ENCODE measurements around the gene CAMK1D. TPM values are rescaled to one million over a fixed set of nuclear protein-coding genes. Genes with fewer than 3 reads are reported as not detected.

The CAMK1D gene
- total RNA-seq, 3 donors from 2014 or later = 4.4 to 17.3 (median 5.2) TPM

DNA sequence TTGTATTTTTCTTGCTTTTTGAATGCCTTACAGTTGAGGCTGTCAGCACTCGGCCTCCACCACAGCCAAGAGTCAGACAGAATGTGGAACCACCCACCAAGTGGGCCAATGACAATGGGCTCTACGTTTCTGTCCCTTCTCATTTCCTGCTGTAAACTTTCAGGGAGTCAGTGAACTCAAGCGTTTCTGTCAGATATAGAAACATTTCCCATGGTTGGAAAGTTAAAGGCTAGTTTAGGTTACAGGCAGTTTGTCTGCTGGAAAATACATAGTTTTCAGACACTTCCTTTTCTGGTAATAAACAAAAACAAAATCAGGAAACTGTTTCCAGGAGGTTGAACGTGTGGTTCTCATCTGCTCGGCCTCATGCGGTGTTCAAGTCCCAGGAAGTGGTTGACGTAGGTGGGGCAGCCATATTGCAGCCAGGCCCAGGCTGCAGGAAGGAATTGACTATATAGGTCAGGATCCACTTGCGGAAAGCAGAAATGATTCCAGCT, 245.1 kb downstream of the CAMK1D start:
- Histone ChIP-seq H3K27me3 (no peaks in the 10 kb centered on the region), H3K4me1 (no peaks in the 10 kb centered on the region), H3K36me3 (no peaks in the 10 kb centered on the region), H3K27ac (no peak overlapping the region), H3K4me3 (no peak overlapping the region), H3K9me3 (no peaks in the 10 kb centered on the region)
- intact Hi-C loops (cut with DNase I; ENCODE audit: low total_unique reads) = no loop called here
- no peak for TF ChIP-seq POLR2A (IDR thresholded peaks at IDR 0.05)
- TF ChIP-seq CTCF (IDR thresholded peaks at IDR 0.05) = no peak
- TF ChIP-seq POLR2AphosphoS5 (IDR thresholded peaks at IDR 0.05) = no peak
- no peak for DNase-seq (ENCODE audit: low spot score in 2 of 2)

- Histone ChIP-seq H3K36me3 (no peaks in the 10 kb centered on the region), H3K4me1 (no peaks in the 10 kb centered on the region), H3K27me3 (no peaks in the 10 kb centered on the region), H3K27ac (no peak overlapping the region), H3K9me3 (no peaks in the 10 kb centered on the region), H3K4me3 (no peak overlapping the region)
- TF ChIP-seq CTCF (IDR thresholded peaks at IDR 0.05) (no peak), POLR2A (IDR thresholded peaks at IDR 0.05) (no peak), POLR2AphosphoS5 (IDR thresholded peaks at IDR 0.05) (no peak)
- intact Hi-C loops (cut with DNase I; ENCODE audit: low total_unique reads) = loop anchor here (2.0 kb wide), 1 partner anchor 21 kb away; no protein-coding TSS in a partner anchor
- DNase-seq (ENCODE audit: low spot score in 2 of 2) = no peak
These were observed 246.7 kb downstream of the CAMK1D start for GRCh38 chr10:12595936-12596576.

GRCh38 chr10:12597176-12597575, 247.8 kb downstream of the CAMK1D start:
- TF ChIP-seq POLR2A (IDR thresholded peaks at IDR 0.05) (no peak), POLR2AphosphoS5 (IDR thresholded peaks at IDR 0.05) (no peak), CTCF (IDR thresholded peaks at IDR 0.05) (no peak)
- intact Hi-C loops (cut with DNase I; ENCODE audit: low total_unique reads) = loop anchor here (2.0 kb wide), 1 partner anchor 22 kb away; no protein-coding TSS in a partner anchor
- Histone ChIP-seq H3K4me1 (no peaks in the 10 kb centered on the region), H3K9me3 (no peaks in the 10 kb centered on the region), H3K4me3 (no peak overlapping the region), H3K27me3 (no peaks in the 10 kb centered on the region), H3K27ac (no peak overlapping the region), H3K36me3 (no peaks in the 10 kb centered on the region)
- no peak for DNase-seq (ENCODE audit: low spot score in 2 of 2)

DNA sequence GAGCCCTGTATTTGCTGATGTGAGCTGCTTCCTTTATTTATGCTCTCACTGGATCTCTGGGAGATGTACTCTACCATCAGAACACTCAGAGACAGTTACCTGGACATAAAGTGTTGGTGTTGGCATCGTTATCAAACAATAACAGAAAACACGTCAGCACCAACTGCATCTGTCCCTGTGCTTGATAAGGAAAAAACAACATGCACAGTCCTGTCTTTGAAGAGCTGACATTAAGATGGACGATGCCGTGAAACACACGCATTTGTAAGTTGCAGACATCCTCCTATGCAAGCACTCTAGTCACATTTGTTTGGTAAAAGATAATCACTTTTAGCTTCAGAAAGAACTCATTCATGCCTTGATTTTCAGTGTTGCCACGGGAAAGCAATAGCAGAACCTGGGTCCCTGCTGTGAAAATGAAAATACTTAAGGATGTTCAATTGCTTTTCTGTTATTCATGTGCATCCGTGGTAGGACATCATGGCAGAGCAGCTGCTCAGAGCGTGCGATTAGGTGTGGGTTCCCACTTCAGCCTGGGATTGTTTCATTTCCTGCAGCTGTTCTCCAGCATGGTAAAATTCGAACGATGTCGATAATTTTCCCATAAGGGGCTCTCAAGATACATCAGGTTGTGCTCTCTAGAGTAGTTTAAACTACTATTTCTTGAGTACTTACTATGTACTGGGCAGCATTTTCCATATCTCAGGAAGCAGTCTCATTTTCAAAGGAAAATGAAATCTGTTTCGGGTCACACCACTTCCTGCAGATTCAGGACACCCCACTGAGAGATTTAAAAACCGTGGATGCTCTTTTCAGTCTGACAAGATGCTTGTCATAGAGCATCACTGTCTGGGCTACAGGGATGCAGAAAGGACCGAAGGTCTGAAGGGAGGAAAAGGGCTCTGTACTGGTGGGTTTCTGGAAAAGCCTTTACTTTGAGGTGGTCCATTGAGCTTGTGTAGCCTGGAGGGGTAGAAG, 248.7 kb downstream of the CAMK1D start:
- intact Hi-C loops (cut with DNase I; ENCODE audit: low total_unique reads) = loop anchor here (2.0 kb wide), 1 partner anchor 23 kb away; no protein-coding TSS in a partner anchor
- H3K4me3 ChIP-seq = no peak overlapping the region
- H3K36me3 ChIP-seq = no peaks in the 10 kb centered on the region
- DNase-seq (ENCODE audit: low spot score in 2 of 2) = no peak
- H3K9me3 ChIP-seq = no peaks in the 10 kb centered on the region
- no peaks in the 10 kb centered on the region for H3K27me3 ChIP-seq
- no peaks in the 10 kb centered on the region for H3K4me1 ChIP-seq
- no peak overlapping the region for H3K27ac ChIP-seq
- no peak for TF ChIP-seq POLR2AphosphoS5 (IDR thresholded peaks at IDR 0.05)

- no peaks in the 10 kb centered on the region for H3K27me3 ChIP-seq
- no peaks in the 10 kb centered on the region for H3K36me3 ChIP-seq
- TF ChIP-seq POLR2AphosphoS5 (IDR thresholded peaks at IDR 0.05) (no peak), POLR2A (IDR thresholded peaks at IDR 0.05) (no peak), CTCF (IDR thresholded peaks at IDR 0.05) (no peak)
- H3K9me3 ChIP-seq = no peaks in the 10 kb centered on the region
- DNase-seq (ENCODE audit: low spot score in 2 of 2) = no peak
- no peak overlapping the region for H3K27ac ChIP-seq
- intact Hi-C loops (cut with DNase I; ENCODE audit: low total_unique reads) = no loop called here
- no peak overlapping the region for H3K4me3 ChIP-seq
- H3K4me1 ChIP-seq = no peaks in the 10 kb centered on the region
These were observed 251.3 kb downstream of the CAMK1D start for GRCh38 chr10:12600652-12601051.

Measured in breast epithelium (tissue), 4 donors.